ENCODE results near the gene NSUN4. TPM values are rescaled to one million over a fixed set of nuclear protein-coding genes. Genes with fewer than 3 reads are reported as not detected.
"Not testable (repeated sequence)": the region's sequence is repeated elsewhere in the genome, so short reads cannot be mapped to it uniquely, and the experiment has no call there.

Gene NSUN4
- total RNA-seq, 4 donors from 2014 or later: 23.4 to 40.0 (median 34.9) TPM

DNA sequence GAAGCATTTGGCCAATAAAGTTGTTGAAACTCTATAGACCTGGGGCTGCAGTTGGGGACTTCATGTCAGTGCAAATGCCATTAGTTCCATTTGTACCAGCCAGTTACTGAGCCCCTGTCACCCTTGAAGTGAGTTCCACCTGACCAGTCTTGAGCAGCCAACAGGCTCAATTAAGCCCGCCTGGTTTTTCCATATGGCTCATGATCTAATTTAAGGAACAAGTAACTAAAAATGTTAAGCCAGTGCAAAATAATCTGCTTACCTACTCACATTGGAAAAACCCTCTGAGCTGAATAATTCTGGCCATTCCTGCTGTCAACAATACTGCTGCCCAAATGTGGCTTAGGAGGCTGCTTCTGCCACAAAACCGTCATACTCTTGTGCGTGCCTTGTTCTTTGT lies 21.6 kb downstream of the NSUN4 start:
- peak overlapping the region in 2 of 3 donors; percentile 1 to 32 for H3K27ac ChIP-seq
- 77 to 88% methylated on average over 3 of the region's 3 CpGs for WGBS, 2 donors
- peaks cover 9 to 10% of the 10 kb centered on the region in 2 donors for H3K4me1 ChIP-seq
- intact Hi-C loops (cut with DNase I): no loop called here
- H3K36me3 ChIP-seq: peaks cover 14 to 39% of the 10 kb centered on the region in 2 donors
- no peaks in the 10 kb centered on the region for H3K27me3 ChIP-seq
- no peaks in the 10 kb centered on the region for H3K9me3 ChIP-seq
- TF ChIP-seq, protein P1, sequence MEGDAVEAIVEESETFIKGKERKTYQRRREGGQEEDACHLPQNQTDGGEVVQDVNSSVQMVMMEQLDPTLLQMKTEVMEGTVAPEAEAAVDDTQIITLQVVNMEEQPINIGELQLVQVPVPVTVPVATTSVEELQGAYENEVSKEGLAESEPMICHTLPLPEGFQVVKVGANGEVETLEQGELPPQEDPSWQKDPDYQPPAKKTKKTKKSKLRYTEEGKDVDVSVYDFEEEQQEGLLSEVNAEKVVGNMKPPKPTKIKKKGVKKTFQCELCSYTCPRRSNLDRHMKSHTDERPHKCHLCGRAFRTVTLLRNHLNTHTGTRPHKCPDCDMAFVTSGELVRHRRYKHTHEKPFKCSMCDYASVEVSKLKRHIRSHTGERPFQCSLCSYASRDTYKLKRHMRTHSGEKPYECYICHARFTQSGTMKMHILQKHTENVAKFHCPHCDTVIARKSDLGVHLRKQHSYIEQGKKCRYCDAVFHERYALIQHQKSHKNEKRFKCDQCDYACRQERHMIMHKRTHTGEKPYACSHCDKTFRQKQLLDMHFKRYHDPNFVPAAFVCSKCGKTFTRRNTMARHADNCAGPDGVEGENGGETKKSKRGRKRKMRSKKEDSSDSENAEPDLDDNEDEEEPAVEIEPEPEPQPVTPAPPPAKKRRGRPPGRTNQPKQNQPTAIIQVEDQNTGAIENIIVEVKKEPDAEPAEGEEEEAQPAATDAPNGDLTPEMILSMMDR (IDR thresholded peaks at IDR 0.05): no peak
- TF ChIP-seq POLR2A (IDR thresholded peaks at IDR 0.05): no peak
- no peak for DNase-seq
- no peak overlapping the region for H3K4me3 ChIP-seq (replicated peaks in 1 of 3)

DNA sequence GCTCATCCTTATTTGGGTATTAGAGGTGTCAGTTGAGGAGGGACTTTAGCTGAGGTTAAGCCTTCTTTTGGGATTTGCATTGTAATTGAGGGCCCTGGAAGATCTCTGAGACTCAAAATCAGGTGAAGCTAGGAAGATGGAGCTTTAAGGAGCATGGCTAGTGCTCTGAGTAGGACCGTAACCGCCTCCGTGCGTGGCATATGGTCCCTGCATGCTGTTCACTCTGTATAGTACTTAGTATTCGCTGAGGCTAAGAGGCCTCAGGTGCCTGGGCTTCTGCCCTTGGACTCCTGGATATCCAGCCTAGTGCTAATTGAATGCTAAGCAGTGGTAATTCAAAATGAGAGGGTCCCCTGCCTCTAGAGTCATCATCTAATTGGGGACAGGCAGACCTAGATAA lies 22.5 kb downstream of the NSUN4 start:
- no peaks in the 10 kb centered on the region for H3K9me3 ChIP-seq
- TF ChIP-seq, protein P1 (IDR thresholded peaks at IDR 0.05): no peak
- TF ChIP-seq POLR2A (IDR thresholded peaks at IDR 0.05): no peak
- no peak for DNase-seq
- peak overlapping the region in 2 of 3 donors; percentile 4 to 6 for H3K27ac ChIP-seq
- H3K36me3 ChIP-seq: peaks cover 14 to 34% of the 10 kb centered on the region in 2 donors
- WGBS, 2 donors: 83 to 88% methylated on average over 5 of the region's 5 CpGs
- intact Hi-C loops (cut with DNase I): no loop called here
- peaks cover 18 to 19% of the 10 kb centered on the region in 2 donors for H3K4me1 ChIP-seq
- H3K4me3 ChIP-seq (replicated peaks in 1 of 3): no peak overlapping the region
- no peaks in the 10 kb centered on the region for H3K27me3 ChIP-seq

DNA sequence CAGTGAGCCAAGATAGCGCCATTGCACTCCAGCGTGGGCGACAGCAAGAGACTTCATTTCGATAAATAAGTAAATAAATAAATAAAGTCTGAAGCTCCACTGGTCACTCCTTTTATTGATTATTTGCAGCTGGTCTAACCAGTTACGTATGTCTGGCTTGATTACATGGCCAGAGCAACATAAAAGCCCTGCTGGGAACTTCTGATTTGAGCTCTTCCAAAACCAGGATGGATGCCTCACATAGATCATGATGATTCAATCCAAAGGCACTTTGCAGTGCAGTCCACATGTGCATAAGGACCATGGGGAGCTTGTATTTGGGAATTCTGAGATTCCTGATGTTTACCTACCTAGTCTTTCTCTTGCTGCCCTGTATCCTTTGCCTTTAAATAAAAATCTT lies 24.0 kb downstream of the NSUN4 start:
- intact Hi-C loops (cut with DNase I): no loop called here
- WGBS, 2 donors: 96 to 97% methylated on average over 5 of the region's 5 CpGs
- DNase-seq: no peak
- no peaks in the 10 kb centered on the region for H3K27me3 ChIP-seq
- H3K36me3 ChIP-seq: peaks cover 14 to 27% of the 10 kb centered on the region in 2 donors
- H3K4me3 ChIP-seq (replicated peaks in 1 of 3): no peak overlapping the region
- H3K27ac ChIP-seq: no peak overlapping the region
- H3K4me1 ChIP-seq: peaks cover 30 to 33% of the 10 kb centered on the region in 2 donors
- no peaks in the 10 kb centered on the region for H3K9me3 ChIP-seq
- TF ChIP-seq, protein P1 (IDR thresholded peaks at IDR 0.05): no peak
- no peak for TF ChIP-seq POLR2A (IDR thresholded peaks at IDR 0.05)

DNA sequence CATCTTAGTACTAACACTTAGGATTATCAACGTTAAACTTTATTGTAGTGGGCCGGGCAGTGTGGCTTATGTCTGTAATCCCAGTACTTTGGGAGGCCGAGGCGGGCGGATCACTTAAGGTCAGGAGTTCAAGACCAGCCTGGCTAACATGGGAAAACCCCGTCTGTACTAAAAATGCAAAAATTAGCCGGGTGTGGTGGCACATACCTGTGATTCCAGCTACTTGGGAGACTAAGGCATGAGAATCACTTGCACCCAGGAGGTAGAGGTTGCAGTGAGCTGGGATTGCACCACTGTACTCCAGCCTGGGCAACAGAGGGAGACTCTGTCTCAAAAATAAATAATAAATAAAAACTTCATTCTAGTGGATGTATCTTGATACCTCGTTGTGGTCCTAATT lies 25.2 kb downstream of the NSUN4 start:
- H3K27me3 ChIP-seq; intact Hi-C loops (cut with DNase I); H3K27ac ChIP-seq; H3K4me3 ChIP-seq (replicated peaks in 1 of 3); H3K9me3 ChIP-seq; DNase-seq: not testable (repeated sequence)
- Histone ChIP-seq H3K4me1 (peaks cover 42 to 45% of the 10 kb centered on the region in 2 donors), H3K36me3 (peaks cover 8 to 22% of the 10 kb centered on the region in 2 donors)
- 98% methylated on average over 8 of the region's 8 CpGs for WGBS, 2 donors

DNA sequence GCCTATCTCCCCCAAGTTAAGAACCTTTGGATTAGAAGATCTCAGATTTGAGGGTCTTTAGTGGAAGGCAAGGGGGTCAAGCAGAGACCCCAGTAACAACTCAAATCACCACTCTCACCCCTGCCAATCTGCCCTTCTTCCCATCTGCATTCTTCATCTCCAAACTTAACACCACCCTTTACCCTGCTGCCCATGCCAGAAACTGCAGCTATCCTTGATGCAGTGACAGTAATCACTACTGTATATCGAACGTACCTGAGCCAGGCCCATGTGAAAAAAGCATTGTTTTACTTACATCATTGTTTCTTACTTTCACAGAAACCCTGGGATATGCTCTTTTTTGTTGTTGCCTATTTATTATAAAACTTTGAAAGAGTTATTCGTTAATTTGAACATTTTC lies 26.5 kb downstream of the NSUN4 start:
- H3K27me3 ChIP-seq: no peaks in the 10 kb centered on the region
- peak overlapping the region; percentile 82 to 84 (median 84) for H3K27ac ChIP-seq
- peaks cover 0 to 9% of the 10 kb centered on the region in 2 donors for H3K36me3 ChIP-seq
- H3K4me1 ChIP-seq: peaks cover 43 to 51% of the 10 kb centered on the region in 2 donors
- 53 to 58% methylated on average over 3 of the region's 3 CpGs for WGBS, 2 donors
- no peak overlapping the region for H3K4me3 ChIP-seq (replicated peaks in 1 of 3)
- intact Hi-C loops (cut with DNase I): no loop called here
- no peak for DNase-seq
- no peaks in the 10 kb centered on the region for H3K9me3 ChIP-seq
- TF ChIP-seq, protein P1 (IDR thresholded peaks at IDR 0.05): peak in 1 of 6 experiments; percentile 5
- no peak for TF ChIP-seq POLR2A (IDR thresholded peaks at IDR 0.05)

DNA sequence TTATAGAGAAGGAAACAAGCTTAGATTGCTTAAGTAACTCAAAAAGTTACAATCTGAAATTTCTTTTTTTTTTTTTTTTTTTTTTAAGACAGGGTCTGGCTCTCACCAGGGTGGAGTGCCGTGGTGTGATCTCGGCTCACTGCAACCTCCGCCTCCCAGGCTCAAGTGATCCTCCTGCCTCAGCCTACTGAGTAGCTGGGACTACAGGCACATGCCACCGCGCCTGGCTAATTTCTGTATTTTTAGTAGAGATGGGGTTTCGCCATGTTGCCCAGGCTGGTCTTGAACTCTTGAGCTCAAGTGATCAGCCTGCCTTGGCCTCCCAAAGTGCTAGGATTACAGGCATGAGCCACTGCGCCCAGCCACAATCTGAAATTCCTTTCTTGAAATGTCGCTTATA lies 27.1 kb downstream of the NSUN4 start:
- H3K4me3 ChIP-seq (replicated peaks in 1 of 3); H3K27me3 ChIP-seq; H3K9me3 ChIP-seq; H3K36me3 ChIP-seq; intact Hi-C loops (cut with DNase I): not testable (repeated sequence)
- Histone ChIP-seq H3K4me1 (peaks cover 42 to 51% of the 10 kb centered on the region in 2 donors), H3K27ac (peak overlapping the region; percentile 82 to 84 (median 84))
- 34 to 56% methylated on average over 8 of the region's 8 CpGs for WGBS, 2 donors
- DNase-seq: peak; percentile 64 to 72

Data from thyroid gland (tissue), 4 donors.